H9 (cell line): ENCODE results near the gene NCOA1. TPM values are rescaled to one million over a fixed set of nuclear protein-coding genes. Genes with fewer than 3 reads are reported as not detected.

Source experiments
- DNase-seq: peaks from one replicate; pipeline ENCODE4 v3.0.0-alpha.2; 2017
- H2AFZ ChIP-seq: one replicate; pipeline ENCODE4 v1.6.1; 2013; ENCODE audit warnings: mild to moderate bottlenecking, low read length, control low read depth, moderate library complexity
- H2AK5ac ChIP-seq: 2 replicates; pipeline ENCODE4 v1.6.1; 2013; ENCODE audit warnings: low read length, control low read depth, mixed read lengths; ENCODE audit not compliant: insufficient read length
- H2BK120ac ChIP-seq: one replicate; pipeline ENCODE4 v1.6.1; 2013; ENCODE audit warnings: low read depth, mild to moderate bottlenecking, low read length, control low read depth, inconsistent platforms; ENCODE audit not compliant: poor library complexity, severe bottlenecking
- H2BK12ac ChIP-seq: 2 replicates; pipeline ENCODE4 v1.6.1; 2013; ENCODE audit warnings: low read length, control low read depth, mixed read lengths, low read depth; ENCODE audit not compliant: insufficient read length
- H2BK15ac ChIP-seq: 2 replicates; pipeline ENCODE4 v1.6.1; 2013; ENCODE audit warnings: low read depth, low read length, control low read depth
- H2BK20ac ChIP-seq: one replicate; pipeline ENCODE4 v1.6.1; 2013; ENCODE audit warnings: low read depth, mild to moderate bottlenecking, low read length, control low read depth, inconsistent platforms; ENCODE audit not compliant: poor library complexity, severe bottlenecking
- H2BK5ac ChIP-seq: 2 replicates; pipeline ENCODE4 v1.6.1; 2013; ENCODE audit warnings: low read length, control low read depth, mixed read lengths; ENCODE audit not compliant: insufficient read length
- H3K14ac ChIP-seq: 2 replicates; pipeline ENCODE4 v1.6.1; 2013; ENCODE audit warnings: low read length, control low read depth; ENCODE audit not compliant: insufficient read depth
- H3K18ac ChIP-seq: 2 replicates; pipeline ENCODE4 v1.6.1; 2013; ENCODE audit warnings: low read depth, mild to moderate bottlenecking, mixed read lengths, low read length, control low read depth; ENCODE audit not compliant: insufficient read length
- H3K23ac ChIP-seq: 2 replicates; pipeline ENCODE4 v1.6.1; 2013; ENCODE audit warnings: low read length, control low read depth, mixed read lengths, low read depth; ENCODE audit not compliant: insufficient read length
- H3K23me2 ChIP-seq: 2 replicates; pipeline ENCODE4 v1.6.1; 2013; ENCODE audit warnings: low read depth, mild to moderate bottlenecking, mixed read lengths, low read length, control low read depth; ENCODE audit not compliant: insufficient read length, poor library complexity, severe bottlenecking
- H3K27ac ChIP-seq: 2 replicates; pipeline ENCODE4 v1.5.1; 2013; ENCODE audit warnings: low read length, control low read depth, mixed read lengths, low read depth; ENCODE audit not compliant: insufficient read length
- H3K27me3 ChIP-seq: 2 replicates; pipeline ENCODE4 v1.6.1; 2013; ENCODE audit warnings: low read length, control low read depth, inconsistent platforms; ENCODE audit not compliant: insufficient read depth
- H3K4ac ChIP-seq: 2 replicates; pipeline ENCODE4 v1.6.1; 2013; ENCODE audit warnings: low read depth, mild to moderate bottlenecking, control low read depth, inconsistent platforms, low read length, moderate library complexity
- H3K4me1 ChIP-seq: 2 replicates; pipeline ENCODE4 v1.6.1; 2013; ENCODE audit warnings: low read length, control low read depth, inconsistent platforms; ENCODE audit not compliant: insufficient read depth
- H3K4me2 ChIP-seq: 2 replicates; pipeline ENCODE4 v1.6.1; 2013; ENCODE audit warnings: low read length, control low read depth, mixed read lengths; ENCODE audit not compliant: insufficient read length, insufficient read depth
- H3K56ac ChIP-seq: 2 replicates; pipeline ENCODE4 v1.6.1; 2013; ENCODE audit warnings: low read depth, mild to moderate bottlenecking, mixed read lengths, low read length, control low read depth; ENCODE audit not compliant: insufficient read length
- H3K79me1 ChIP-seq: 2 replicates; pipeline ENCODE4 v1.6.1; 2013; ENCODE audit warnings: low read depth, mild to moderate bottlenecking, moderate library complexity, low read length, control low read depth, inconsistent platforms; ENCODE audit not compliant: insufficient read depth, poor library complexity, severe bottlenecking
- H3K79me2 ChIP-seq: 2 replicates; pipeline ENCODE4 v1.6.1; 2013; ENCODE audit warnings: low read length, control low read depth, inconsistent platforms; ENCODE audit not compliant: insufficient read depth
- H3K9ac ChIP-seq: 2 replicates; pipeline ENCODE4 v1.6.1; 2013; ENCODE audit warnings: low read length, control low read depth, mixed read lengths; ENCODE audit not compliant: insufficient read length; ENCODE audit errors: extremely low read depth
- H3K9me3 ChIP-seq: one replicate; pipeline ENCODE4 v1.6.1; 2013; ENCODE audit warnings: low read depth, low read length, inconsistent platforms; ENCODE audit not compliant: control insufficient read depth
- H3T11ph ChIP-seq: one replicate; pipeline ENCODE4 v1.6.1; 2013; ENCODE audit warnings: mild to moderate bottlenecking, low read length, control low read depth, inconsistent platforms
- H4K20me1 ChIP-seq: one replicate; pipeline ENCODE4 v1.6.1; 2013; ENCODE audit not compliant: control insufficient read depth, insufficient read length, insufficient read depth
- H4K5ac ChIP-seq: 2 replicates; pipeline ENCODE4 v1.6.1; 2013; ENCODE audit warnings: low read depth, mild to moderate bottlenecking, mixed read lengths, low read length, control low read depth; ENCODE audit not compliant: insufficient read length
- H4K8ac ChIP-seq: replicated peaks from 2 replicates; pipeline ENCODE4 v1.6.1; 2013; ENCODE audit warnings: low read length, control low read depth, mixed read lengths, low read depth; ENCODE audit not compliant: insufficient read length
- H4K91ac ChIP-seq: 2 replicates; pipeline ENCODE4 v1.6.1; 2013; ENCODE audit warnings: low read depth, mild to moderate bottlenecking, moderate library complexity, mixed read lengths, low read length, control low read depth; ENCODE audit not compliant: insufficient read length
- H3K27ac Mint-ChIP-seq, 3 experiments: 2 replicates in 2 of 3; 3 replicates in 1 of 3; pipeline ENCODE4 v1.8.0; 2020 to 2021; ENCODE audit warnings: mixed read lengths in 3 of 3, mild to moderate bottlenecking in 1 of 3, moderate library complexity in 1 of 3
- H3K27me3 Mint-ChIP-seq: 2 replicates; pipeline ENCODE4 v1.8.0; 2021; ENCODE audit warnings: low read depth, mild to moderate bottlenecking, moderate library complexity, mixed read lengths
- H3K36me3 Mint-ChIP-seq, 3 experiments: 2 replicates in 2 of 3; 3 replicates in 1 of 3; pipeline ENCODE4 v1.8.0; 2020 to 2021; ENCODE audit warnings: low read depth in 3 of 3, mixed read lengths in 3 of 3; ENCODE audit not compliant: insufficient read depth in 1 of 3
- H3K4me1 Mint-ChIP-seq, 2 experiments: 2 replicates each; pipeline ENCODE4 v1.8.0; 2020; ENCODE audit warnings: mixed read lengths in 2 of 2
- H3K4me3 Mint-ChIP-seq, 2 experiments: 2 replicates in 1 of 2; 3 replicates in 1 of 2; pipeline ENCODE4 v1.8.0; 2020 to 2021; ENCODE audit warnings: mild to moderate bottlenecking in 2 of 2, mixed read lengths in 2 of 2, moderate library complexity in 1 of 2
- H3K9me3 Mint-ChIP-seq, 2 experiments: 2 replicates in 1 of 2; 3 replicates in 1 of 2; pipeline ENCODE4 v1.8.0; 2020; ENCODE audit warnings: mild to moderate bottlenecking in 2 of 2, mixed read lengths in 2 of 2, moderate library complexity in 1 of 2
- WGBS: extraction: QIAGEN DNeasy Blood & Tissue Kit; methylation state at CpG from one replicate; pipeline ENCODE4 v1.1.7; 2013; ENCODE audit warnings: missing lambda C conversion rate, low lambda C conversion rate, mixed read lengths; ENCODE audit not compliant: insufficient read length; ENCODE audit errors: extremely low coverage; 5-methylcytosine and 5-hydroxymethylcytosine counted together
- total RNA-seq: library from RNA; stranded (reverse); gene quantifications from 2 replicates; pipeline ENCODE4 v1.2.1, GENCODE V29; 2021
- TF ChIP-seq, protein P1 (sequence below): fragments of 200-600 bp; sonication (generic); conservative IDR thresholded peaks from 3 replicates; pipeline ENCODE4 v1.8.0; 2021; ENCODE audit warnings: antibody characterized with exemption, mild to moderate bottlenecking

The NCOA1 gene
- total RNA-seq, 1 experiment from 2014 or later: 14.8 TPM

DNA sequence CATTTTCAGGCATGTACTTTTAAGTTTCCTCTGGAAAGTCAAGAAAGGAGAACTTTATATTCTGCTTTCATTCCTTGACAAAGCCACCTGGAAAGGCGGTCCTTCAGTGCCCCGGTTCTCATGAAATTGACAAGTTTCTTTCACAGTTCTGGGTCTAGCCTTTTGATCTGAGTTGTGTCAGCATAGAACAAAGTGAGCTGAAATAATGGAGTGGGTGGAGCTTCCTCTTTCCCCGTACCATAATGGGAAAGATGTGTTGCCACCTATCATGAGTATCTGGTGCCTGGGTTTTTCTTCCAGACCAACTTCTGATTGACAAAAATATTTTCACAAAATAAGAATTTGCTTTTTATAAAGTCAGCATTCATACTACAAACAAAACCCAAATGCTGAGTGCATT is 252.9 kb downstream of the NCOA1 start:
- no peaks in the 10 kb centered on the region for H3K9me3 Mint-ChIP-seq
- no peaks in the 10 kb centered on the region for H3K4me1 ChIP-seq
- H3K79me2 ChIP-seq: no peaks in the 10 kb centered on the region
- H3K4me1 Mint-ChIP-seq: peaks cover under 1% of the 10 kb centered on the region in 2 experiments; a peak in 2 of 4 replicates
- H4K8ac ChIP-seq: no peak overlapping the region
- H3T11ph ChIP-seq: no peak overlapping the region
- TF ChIP-seq, protein P1, sequence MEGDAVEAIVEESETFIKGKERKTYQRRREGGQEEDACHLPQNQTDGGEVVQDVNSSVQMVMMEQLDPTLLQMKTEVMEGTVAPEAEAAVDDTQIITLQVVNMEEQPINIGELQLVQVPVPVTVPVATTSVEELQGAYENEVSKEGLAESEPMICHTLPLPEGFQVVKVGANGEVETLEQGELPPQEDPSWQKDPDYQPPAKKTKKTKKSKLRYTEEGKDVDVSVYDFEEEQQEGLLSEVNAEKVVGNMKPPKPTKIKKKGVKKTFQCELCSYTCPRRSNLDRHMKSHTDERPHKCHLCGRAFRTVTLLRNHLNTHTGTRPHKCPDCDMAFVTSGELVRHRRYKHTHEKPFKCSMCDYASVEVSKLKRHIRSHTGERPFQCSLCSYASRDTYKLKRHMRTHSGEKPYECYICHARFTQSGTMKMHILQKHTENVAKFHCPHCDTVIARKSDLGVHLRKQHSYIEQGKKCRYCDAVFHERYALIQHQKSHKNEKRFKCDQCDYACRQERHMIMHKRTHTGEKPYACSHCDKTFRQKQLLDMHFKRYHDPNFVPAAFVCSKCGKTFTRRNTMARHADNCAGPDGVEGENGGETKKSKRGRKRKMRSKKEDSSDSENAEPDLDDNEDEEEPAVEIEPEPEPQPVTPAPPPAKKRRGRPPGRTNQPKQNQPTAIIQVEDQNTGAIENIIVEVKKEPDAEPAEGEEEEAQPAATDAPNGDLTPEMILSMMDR: no peak
- H3K9ac ChIP-seq: no peak overlapping the region
- H4K20me1 ChIP-seq: no peaks in the 10 kb centered on the region
- no peaks in the 10 kb centered on the region for H3K27me3 ChIP-seq
- no peaks in the 10 kb centered on the region for H3K27me3 Mint-ChIP-seq
- no peaks in the 10 kb centered on the region for H3K23me2 ChIP-seq
- no peaks in the 10 kb centered on the region for H3K79me1 ChIP-seq
- H3K4me2 ChIP-seq: no peak overlapping the region
- H2BK20ac ChIP-seq: no peak overlapping the region
- H3K36me3 Mint-ChIP-seq: no peaks in the 10 kb centered on the region
- no peak overlapping the region for H2AFZ ChIP-seq
- no peak overlapping the region for H4K91ac ChIP-seq
- WGBS: no CpG with 5 or more reads among the region's 3 CpGs
- H2BK15ac ChIP-seq: no peak overlapping the region
- H2BK12ac ChIP-seq: no peak overlapping the region
- H2BK5ac ChIP-seq: no peak overlapping the region
- H3K56ac ChIP-seq: no peak overlapping the region
- no peak overlapping the region for H3K27ac ChIP-seq
- no peak overlapping the region for H3K27ac Mint-ChIP-seq
- no peak overlapping the region for H3K14ac ChIP-seq
- H3K23ac ChIP-seq: no peak overlapping the region
- DNase-seq: no peak
- no peaks in the 10 kb centered on the region for H3K9me3 ChIP-seq
- no peak overlapping the region for H4K5ac ChIP-seq
- H3K4me3 Mint-ChIP-seq: no peak overlapping the region
- H3K4ac ChIP-seq: no peak overlapping the region
- no peak overlapping the region for H3K18ac ChIP-seq
- H2AK5ac ChIP-seq: no peak overlapping the region
- H2BK120ac ChIP-seq: no peak overlapping the region
